GM12878 (cell line): ENCODE measurements around the gene FGD3.

ENCODE experiments used
- DPF2 ChIP-seq: fragments of 450-650 bp; IDR thresholded peaks from 2 replicates; pipeline ENCODE4 v1.6.1; 2017; ENCODE audit warnings: mild to moderate bottlenecking
- HDAC6 ChIP-seq: fragments of 200-600 bp; sonication (generic); IDR thresholded peaks from one replicate; pipeline ENCODE4 v1.8.0; 2017; ENCODE audit warnings: antibody characterized with exemption; ENCODE audit not compliant: unreplicated experiment
- JUND ChIP-seq: IDR thresholded peaks from 2 replicates; pipeline ENCODE4 v1.6.1; 2012; ENCODE audit warnings: low read depth, mild to moderate bottlenecking, low read length, improper control_type of control experiment, moderate library complexity
- NR2C1 ChIP-seq: fragments of 450-650 bp; IDR thresholded peaks from 2 replicates; pipeline ENCODE4 v1.6.1; 2017; ENCODE audit warnings: antibody characterized with exemption, mild to moderate bottlenecking, moderate library complexity
- NR2C2 ChIP-seq: IDR thresholded peaks from 2 replicates; pipeline ENCODE4 v1.6.1; 2011; ENCODE audit warnings: borderline replicate concordance, low read depth; ENCODE audit not compliant: control insufficient read depth, insufficient read length
- POLR2A ChIP-seq: IDR thresholded peaks from 2 replicates; pipeline ENCODE4 v1.6.1; 2011; ENCODE audit warnings: low read depth, mild to moderate bottlenecking, low read length
- SREBF2 ChIP-seq: IDR thresholded peaks from 2 replicates; pipeline ENCODE4 v1.6.1; 2012; ENCODE audit warnings: mild to moderate bottlenecking, low read length
- TF ChIP-seq, protein P1 (sequence below), 3 experiments: IDR thresholded peaks in 2 of 3; conservative IDR thresholded peaks in 1 of 3; 2 replicates each; pipeline ENCODE4 v1.5.1; 2011; ENCODE audit warnings: low read depth in 3 of 3, low read length in 3 of 3, mild to moderate bottlenecking in 3 of 3, control low read depth in 2 of 3, moderate library complexity in 2 of 3, inconsistent platforms in 1 of 3, mixed read lengths in 1 of 3; ENCODE audit not compliant: control insufficient read depth in 2 of 3, insufficient read depth in 1 of 3; ENCODE audit errors: extremely low read depth in 1 of 3
- TF ChIP-seq, protein P2 (sequence below): IDR thresholded peaks from 2 replicates; pipeline ENCODE4 v1.6.1; 2011; ENCODE audit warnings: low read depth, low read length, improper control_type of control experiment, borderline replicate concordance

DNA sequence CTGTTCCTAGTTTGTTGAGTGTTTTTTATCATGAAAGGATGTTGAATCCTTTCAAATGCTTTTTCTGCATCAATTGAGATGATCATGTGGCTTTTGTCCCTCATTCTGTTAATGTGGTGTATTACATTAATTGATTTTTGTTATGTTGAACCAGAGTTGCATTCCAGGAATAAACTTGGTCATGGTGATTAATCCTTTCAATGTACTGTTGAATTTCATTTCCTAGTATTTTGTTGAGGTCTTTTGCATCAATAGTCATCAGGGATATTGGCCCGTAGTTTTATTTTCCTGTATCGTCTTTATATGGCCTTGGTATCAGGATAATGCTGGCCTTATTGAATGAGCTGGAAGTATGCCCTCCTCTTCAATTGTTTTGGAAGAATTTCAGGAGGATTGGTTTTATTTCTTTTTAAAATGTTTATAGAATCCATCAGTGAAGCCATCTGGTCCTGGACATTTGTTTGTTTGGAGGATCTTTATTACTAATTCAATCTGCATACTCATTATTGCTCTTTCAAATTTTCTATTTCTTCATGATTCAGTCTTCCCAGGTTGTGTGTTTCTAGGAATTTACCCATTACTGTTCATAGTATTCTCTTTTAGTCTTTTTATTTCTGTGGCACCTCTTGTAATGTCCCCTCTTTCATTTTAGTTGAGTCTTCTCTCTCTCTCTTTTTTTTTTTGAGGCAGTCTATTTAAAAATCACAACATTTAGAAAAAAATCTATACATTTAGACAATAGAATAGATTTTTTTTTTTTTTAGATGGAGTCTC lies 32.1 kb downstream of the FGD3 start:
- TF ChIP-seq HDAC6 (no peak), JUND (no peak), SREBF2 (no peak), POLR2A (no peak), DPF2 (no peak), NR2C2 (no peak), NR2C1 (no peak)
- TF ChIP-seq, protein P1, sequence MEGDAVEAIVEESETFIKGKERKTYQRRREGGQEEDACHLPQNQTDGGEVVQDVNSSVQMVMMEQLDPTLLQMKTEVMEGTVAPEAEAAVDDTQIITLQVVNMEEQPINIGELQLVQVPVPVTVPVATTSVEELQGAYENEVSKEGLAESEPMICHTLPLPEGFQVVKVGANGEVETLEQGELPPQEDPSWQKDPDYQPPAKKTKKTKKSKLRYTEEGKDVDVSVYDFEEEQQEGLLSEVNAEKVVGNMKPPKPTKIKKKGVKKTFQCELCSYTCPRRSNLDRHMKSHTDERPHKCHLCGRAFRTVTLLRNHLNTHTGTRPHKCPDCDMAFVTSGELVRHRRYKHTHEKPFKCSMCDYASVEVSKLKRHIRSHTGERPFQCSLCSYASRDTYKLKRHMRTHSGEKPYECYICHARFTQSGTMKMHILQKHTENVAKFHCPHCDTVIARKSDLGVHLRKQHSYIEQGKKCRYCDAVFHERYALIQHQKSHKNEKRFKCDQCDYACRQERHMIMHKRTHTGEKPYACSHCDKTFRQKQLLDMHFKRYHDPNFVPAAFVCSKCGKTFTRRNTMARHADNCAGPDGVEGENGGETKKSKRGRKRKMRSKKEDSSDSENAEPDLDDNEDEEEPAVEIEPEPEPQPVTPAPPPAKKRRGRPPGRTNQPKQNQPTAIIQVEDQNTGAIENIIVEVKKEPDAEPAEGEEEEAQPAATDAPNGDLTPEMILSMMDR (IDR thresholded peaks at IDR 0.05 in 2 of 3, conservative IDR thresholded peaks at IDR 0.05 in 1 of 3; ENCODE audit: control insufficient read depth in 2 of 3, extremely low read depth in 1 of 3, insufficient read depth in 1 of 3, low read depth in 3 of 3, low read length in 3 of 3) = no peak
- TF ChIP-seq, protein P2, sequence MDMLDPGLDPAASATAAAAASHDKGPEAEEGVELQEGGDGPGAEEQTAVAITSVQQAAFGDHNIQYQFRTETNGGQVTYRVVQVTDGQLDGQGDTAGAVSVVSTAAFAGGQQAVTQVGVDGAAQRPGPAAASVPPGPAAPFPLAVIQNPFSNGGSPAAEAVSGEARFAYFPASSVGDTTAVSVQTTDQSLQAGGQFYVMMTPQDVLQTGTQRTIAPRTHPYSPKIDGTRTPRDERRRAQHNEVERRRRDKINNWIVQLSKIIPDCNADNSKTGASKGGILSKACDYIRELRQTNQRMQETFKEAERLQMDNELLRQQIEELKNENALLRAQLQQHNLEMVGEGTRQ = no peak
